Activated CD4-positive, alpha-beta T cell treated with anti-CD3 and anti-CD28 coated beads, Interleukin-2, amount 10 ng/mL, durations not matched to agents 24 days and 14 days (primary cell): ENCODE data around the gene SLC25A19. TPM values are rescaled to one million over a fixed set of nuclear protein-coding genes. Genes with fewer than 3 reads are reported as not detected.
"Not testable (repeated sequence)": the region's sequence is repeated elsewhere in the genome, so short reads cannot be mapped to it uniquely, and the experiment has no call there.

Experiments used
- DNase-seq: peaks from one replicate; pipeline ENCODE4 v3.0.0; 2022
- H3K27ac Mint-ChIP-seq: one replicate; pipeline ENCODE4 v1.8.0; 2022; ENCODE audit warnings: mild to moderate bottlenecking, mixed read lengths
- H3K27me3 Mint-ChIP-seq: one replicate; pipeline ENCODE4 v1.8.0; 2022; ENCODE audit warnings: mixed read lengths
- H3K36me3 Mint-ChIP-seq: one replicate; pipeline ENCODE4 v1.8.0; 2022; ENCODE audit warnings: low read depth, mild to moderate bottlenecking, mixed read lengths
- H3K4me1 Mint-ChIP-seq: one replicate; pipeline ENCODE4 v1.8.0; 2021; ENCODE audit warnings: mixed read lengths
- H3K4me3 Mint-ChIP-seq: one replicate; pipeline ENCODE4 v1.8.0; 2022; ENCODE audit warnings: mild to moderate bottlenecking, moderate library complexity, mixed read lengths
- H3K9me3 Mint-ChIP-seq: one replicate; pipeline ENCODE4 v1.8.0; 2021; ENCODE audit warnings: mixed read lengths
- intact Hi-C: fragments of 100-400 bp; cut with micrococcal nuclease; formaldehyde crosslinking; loops from one replicate; pipeline ENCODE4 v1.15.1; 2023
- total RNA-seq: library from RNA; stranded (reverse); gene quantifications from 2 replicates; pipeline ENCODE4 v1.2.3, GENCODE V29; 2022

The SLC25A19 gene
- total RNA-seq, 1 donor from 2014 or later = 132 TPM

DNA sequence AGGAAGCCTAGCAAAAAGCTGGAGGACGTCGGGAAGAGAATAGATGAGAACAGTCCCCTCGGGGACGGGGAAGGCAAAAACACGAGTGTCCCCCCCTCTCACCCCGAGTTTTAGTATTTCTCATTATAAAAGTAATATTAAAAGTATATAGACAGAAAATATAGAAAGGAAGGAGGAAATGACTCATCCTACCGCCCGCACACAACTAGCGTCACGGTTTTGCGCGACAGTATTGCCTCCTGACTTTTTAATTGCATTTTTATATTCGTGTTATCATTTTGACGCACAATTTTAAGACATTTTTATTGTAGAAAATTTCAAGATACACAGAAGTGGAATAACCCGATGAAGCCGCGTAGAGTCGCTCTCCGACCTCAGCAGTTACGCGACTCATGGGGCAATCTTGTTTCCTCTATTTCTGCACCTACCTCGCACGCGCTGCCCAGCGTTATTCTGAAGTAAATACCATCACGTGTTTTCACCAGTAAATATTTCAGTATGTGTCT is 652 bp upstream of the SLC25A19 start:
- Mint-ChIP-seq H3K27me3 (no peaks in the 10 kb centered on the region), H3K9me3 (no peaks in the 10 kb centered on the region), H3K4me1 (peaks cover 21% of the 10 kb centered on the region), H3K36me3 (peaks cover 30% of the 10 kb centered on the region), H3K4me3 (peak overlapping the region; percentile 100), H3K27ac (peak overlapping the region; percentile 100)
- DNase-seq = peak; percentile 87
- intact Hi-C loops = loop anchor here (1.0 to 10.0 kb wide), 8 partner anchors 7 to 225 kb away; partner anchors contain the start of genes CASKIN2, GGA3, MIF4GD and MRPS7

DNA sequence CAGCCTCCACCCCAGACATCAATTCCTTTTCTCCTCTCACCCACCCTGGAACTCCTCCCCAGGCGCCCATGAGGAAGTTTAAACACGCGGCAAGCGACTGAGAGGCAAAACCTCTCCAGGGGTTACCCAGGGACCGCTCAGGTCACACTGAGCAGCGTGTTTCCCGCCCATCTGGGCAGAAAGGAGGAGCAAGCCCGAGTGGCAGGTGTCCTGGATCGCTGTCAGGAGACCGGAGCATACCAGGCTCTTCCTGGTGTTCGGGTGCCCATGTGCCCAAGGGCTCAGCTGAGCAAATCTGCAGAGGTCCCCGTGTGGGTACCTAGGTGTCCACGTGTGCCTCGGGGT is 491 bp downstream of the SLC25A19 start:
- Mint-ChIP-seq H3K27me3 (no peaks in the 10 kb centered on the region), H3K9me3 (no peaks in the 10 kb centered on the region), H3K4me3 (peak overlapping the region; percentile 100), H3K27ac (peak overlapping the region; percentile 100), H3K36me3 (peaks cover 35% of the 10 kb centered on the region), H3K4me1 (peaks cover 17% of the 10 kb centered on the region)
- DNase-seq = peak; percentile 85
- intact Hi-C loops = loop anchor here (1.0 to 2.0 kb wide), 6 partner anchors 9 to 116 kb away; partner anchors contain the start of genes GGA3, MIF4GD and MRPS7

DNA sequence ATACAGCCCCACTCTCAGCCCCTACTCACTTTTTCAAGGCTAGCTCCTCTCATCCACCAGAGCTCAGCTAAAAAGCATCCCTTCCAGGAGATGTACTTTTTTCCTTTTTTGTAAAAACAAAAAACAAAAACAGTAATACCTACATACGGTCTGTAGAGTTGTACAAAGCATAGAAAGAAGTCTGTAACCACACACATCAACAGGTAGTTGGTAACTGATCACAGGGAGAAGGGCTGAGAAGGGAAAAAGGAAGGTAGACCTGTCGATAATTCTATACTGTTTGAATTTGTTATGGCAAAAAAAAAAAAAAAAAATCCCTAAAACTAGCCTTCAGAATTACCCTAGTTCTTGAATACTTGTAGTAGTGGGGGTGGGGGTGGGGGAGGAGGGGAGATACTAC is 874 bp downstream of the SLC25A19 start:
- H3K4me3 Mint-ChIP-seq = peak overlapping the region; percentile 100
- peak overlapping the region; percentile 100 for H3K27ac Mint-ChIP-seq
- DNase-seq = no peak
- H3K4me1 Mint-ChIP-seq = peaks cover 18% of the 10 kb centered on the region
- H3K27me3 Mint-ChIP-seq = no peaks in the 10 kb centered on the region
- H3K36me3 Mint-ChIP-seq = peaks cover 38% of the 10 kb centered on the region
- H3K9me3 Mint-ChIP-seq = no peaks in the 10 kb centered on the region
- intact Hi-C loops = loop anchor here (2.0 kb wide), 1 partner anchor 34 kb away; no protein-coding TSS in a partner anchor

DNA sequence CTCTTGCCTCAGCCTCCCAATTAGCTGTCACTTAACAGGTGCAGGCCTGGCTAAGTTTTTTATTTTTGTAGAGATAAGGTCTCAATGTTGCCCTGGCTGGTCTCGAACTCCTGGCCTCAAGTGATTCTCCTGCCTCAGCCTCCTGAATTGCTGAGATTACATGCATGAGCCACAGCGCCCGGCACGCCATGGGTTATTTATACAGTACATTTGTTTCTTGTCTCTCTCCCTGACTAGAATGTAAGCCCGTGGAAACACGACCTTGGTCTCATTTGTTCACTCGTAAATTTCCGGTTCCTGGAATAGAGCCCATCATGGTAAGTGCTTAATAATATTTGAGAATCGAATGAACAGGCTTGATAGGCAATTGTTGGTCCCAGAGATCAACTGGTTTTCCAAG is 2.0 kb downstream of the SLC25A19 start:
- Mint-ChIP-seq H3K27ac (no peak overlapping the region), H3K27me3 (no peaks in the 10 kb centered on the region), H3K4me1 (peaks cover 19% of the 10 kb centered on the region), H3K4me3 (peak overlapping the region; percentile 100), H3K36me3 (peaks cover 42% of the 10 kb centered on the region), H3K9me3 (no peaks in the 10 kb centered on the region)
- no peak for DNase-seq
- intact Hi-C loops = no loop called here

DNA sequence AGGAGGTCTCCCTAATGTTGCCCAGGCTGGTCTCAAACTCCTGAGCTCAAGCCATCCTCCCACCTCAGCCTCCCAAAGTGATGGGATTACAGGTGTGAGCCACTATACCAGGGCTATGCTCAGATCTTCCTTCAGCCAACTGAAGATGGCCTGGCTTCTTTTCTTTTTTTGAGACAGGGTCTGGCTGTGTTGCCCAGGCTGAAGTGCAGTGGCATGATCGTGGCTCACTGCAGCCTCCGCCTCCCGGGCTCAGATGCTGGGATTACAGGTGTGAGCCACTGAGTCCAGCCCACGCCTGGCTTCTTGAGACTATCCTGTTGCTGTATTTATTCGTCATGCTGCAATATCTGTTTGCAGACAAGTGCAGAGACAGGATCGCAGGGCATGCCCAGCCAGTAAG is 4.1 kb downstream of the SLC25A19 start:
- H3K27ac Mint-ChIP-seq = no peak overlapping the region
- no peaks in the 10 kb centered on the region for H3K27me3 Mint-ChIP-seq
- H3K4me1 Mint-ChIP-seq = peaks cover 18% of the 10 kb centered on the region
- H3K4me3 Mint-ChIP-seq = no peak overlapping the region
- H3K36me3 Mint-ChIP-seq = peaks cover 48% of the 10 kb centered on the region
- no peaks in the 10 kb centered on the region for H3K9me3 Mint-ChIP-seq
- intact Hi-C loops = no loop called here
- no peak for DNase-seq

DNA sequence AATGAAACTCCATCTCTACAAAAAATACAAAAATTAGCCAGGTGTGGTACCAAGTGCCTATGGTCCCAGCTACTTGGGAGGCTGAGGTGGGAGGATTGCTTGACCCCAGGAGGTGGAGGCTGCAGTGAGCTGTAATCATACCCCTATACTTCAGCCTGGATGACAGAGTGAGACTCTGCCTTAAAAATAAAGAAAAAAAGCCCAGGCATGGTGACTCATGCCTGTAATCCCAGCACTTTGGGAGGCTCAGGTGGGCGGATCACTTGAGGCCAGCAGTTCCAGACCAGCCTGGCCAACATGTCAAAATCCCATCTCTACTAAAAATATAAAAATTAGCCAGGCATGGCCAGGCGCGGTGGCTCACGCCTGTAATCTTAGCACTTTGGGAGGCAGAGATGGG is 9.0 kb downstream of the SLC25A19 start:
- H3K4me1 Mint-ChIP-seq, H3K4me3 Mint-ChIP-seq, H3K27me3 Mint-ChIP-seq, H3K27ac Mint-ChIP-seq, intact Hi-C loops, H3K9me3 Mint-ChIP-seq, DNase-seq: not testable (repeated sequence)
- peaks cover 45% of the 10 kb centered on the region for H3K36me3 Mint-ChIP-seq

DNA sequence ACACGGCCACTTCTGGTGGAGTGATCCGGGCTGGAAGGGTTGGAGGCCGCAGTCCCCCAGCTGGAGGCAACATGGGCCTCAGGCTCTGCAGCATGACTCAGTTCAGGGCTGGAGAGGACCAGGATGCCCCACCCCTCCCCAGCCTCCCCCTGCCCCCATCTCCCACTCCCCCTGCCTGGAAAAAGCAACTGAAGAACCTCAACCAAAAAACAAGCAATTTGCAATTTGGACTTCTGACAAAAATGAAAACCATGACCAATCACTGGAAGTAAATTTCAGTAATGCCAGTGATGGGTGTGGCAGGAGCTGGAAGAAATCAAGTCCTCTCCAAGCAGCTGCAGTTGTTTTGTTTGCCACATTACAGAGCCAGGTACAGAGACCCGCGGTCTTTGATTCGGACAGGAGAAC is 11.6 kb downstream of the SLC25A19 start:
- intact Hi-C loops = no loop called here
- no peak overlapping the region for H3K4me3 Mint-ChIP-seq
- no peaks in the 10 kb centered on the region for H3K9me3 Mint-ChIP-seq
- H3K27me3 Mint-ChIP-seq = no peaks in the 10 kb centered on the region
- H3K4me1 Mint-ChIP-seq = peaks cover 13% of the 10 kb centered on the region
- H3K36me3 Mint-ChIP-seq = peaks cover 49% of the 10 kb centered on the region
- no peak for DNase-seq
- H3K27ac Mint-ChIP-seq = no peak overlapping the region

DNA sequence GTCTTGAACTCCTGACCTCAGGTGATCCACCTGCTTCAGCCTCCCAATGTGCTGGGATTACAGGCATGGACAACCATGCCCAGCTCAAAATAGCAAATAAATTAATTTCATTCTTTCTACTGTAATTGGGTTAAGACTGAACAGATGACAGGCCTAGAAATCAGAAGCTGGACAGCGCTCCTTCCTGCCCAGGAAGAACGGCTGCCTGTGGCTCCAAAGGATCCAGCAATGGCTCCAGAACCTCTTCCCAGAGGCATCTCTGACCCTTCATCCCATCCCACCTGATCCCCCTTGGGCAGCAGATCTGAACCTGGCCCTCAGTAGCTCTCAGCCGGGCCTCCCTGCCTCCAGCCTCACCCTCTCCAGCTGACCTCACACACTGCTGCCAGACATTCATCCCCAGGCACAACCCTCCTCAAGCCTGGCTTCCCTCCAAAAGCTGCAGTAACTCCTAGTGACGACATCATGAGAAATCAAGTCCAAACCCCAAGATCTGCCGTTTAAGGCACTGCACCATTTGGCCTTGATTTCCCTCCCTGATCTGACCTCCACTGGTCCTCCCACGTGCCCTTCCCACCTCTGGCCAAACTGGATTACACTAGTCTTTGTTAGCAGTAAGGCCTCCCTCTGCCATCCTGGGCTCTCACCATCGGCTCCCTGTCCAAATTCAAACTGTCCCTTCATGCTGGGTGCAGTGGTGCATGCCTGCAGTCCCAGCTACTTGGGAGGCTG is 15.1 kb downstream of the SLC25A19 start:
- intact Hi-C loops = no loop called here
- H3K9me3 Mint-ChIP-seq = no peaks in the 10 kb centered on the region
- peaks cover 47% of the 10 kb centered on the region for H3K36me3 Mint-ChIP-seq
- no peaks in the 10 kb centered on the region for H3K27me3 Mint-ChIP-seq
- H3K4me3 Mint-ChIP-seq = peak overlapping the region; percentile 41
- peak overlapping the region; percentile 36 for H3K27ac Mint-ChIP-seq
- DNase-seq = no peak
- peaks cover 28% of the 10 kb centered on the region for H3K4me1 Mint-ChIP-seq

DNA sequence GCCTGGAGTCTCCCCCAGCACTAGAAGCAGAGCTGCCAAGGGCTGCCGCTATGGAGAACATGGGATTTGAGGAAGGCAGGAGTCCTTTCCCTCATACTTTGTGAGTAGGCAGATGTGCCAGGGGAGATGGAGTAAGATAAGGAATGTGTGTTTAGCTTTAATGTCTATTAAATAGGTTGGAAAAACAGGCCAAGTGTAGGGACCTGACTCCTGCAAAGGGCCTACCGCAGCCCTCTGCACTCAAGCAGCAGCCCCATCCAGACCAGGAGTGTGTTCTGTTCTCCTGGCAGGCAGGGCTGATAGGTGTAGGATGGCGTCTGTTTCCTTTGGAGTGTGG is 16.4 kb downstream of the SLC25A19 start:
- peaks cover 42% of the 10 kb centered on the region for H3K36me3 Mint-ChIP-seq

DNA sequence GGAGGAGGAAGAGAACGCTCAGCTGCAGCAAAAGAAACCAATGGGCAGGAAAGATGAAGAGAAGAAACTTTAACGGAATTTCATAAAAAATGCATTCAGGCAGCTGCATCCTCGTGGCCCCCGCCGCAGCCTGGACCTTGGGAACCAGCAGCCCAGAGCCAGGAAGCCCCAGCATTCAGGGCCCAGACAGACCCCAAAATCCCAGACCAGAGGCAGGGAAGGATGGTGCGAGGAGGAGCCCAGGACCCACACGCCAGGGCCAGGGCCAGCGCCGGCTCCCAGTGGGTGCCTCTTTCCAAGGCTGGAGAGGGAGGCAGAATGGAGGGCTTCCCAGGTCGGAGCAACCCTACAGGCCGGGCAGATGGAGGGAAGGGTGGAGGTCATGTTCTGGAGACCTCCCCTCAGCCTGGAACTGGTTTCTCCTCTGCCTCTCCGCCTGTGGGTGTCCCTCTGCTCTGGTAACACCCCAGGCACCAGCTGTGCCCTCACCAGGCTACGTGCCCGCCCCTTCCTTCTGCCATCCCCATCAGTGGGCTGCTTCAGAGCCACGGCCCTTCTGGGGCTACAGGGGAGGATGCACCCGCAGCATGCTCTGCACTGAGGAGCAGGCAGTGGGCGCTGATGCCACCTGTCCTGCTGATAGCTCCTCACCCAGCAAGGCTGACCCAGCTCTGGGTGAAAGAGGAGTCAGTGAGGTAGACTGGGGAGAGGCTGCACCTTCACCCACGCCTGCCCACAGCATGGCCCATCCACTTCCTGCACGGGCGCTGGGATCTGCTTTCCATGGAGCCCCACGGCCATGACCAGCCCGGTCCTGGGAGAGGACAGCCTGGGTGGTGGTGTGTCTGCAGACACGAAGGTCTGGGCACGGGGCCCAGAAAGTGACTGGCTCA is 17.0 kb downstream of the SLC25A19 start:
- Mint-ChIP-seq H3K4me1 (peaks cover 30% of the 10 kb centered on the region), H3K27ac (peak overlapping the region; percentile 87), H3K9me3 (no peaks in the 10 kb centered on the region), H3K36me3 (peaks cover 41% of the 10 kb centered on the region), H3K27me3 (no peaks in the 10 kb centered on the region), H3K4me3 (peak overlapping the region; percentile 89)
- DNase-seq = no peak
- intact Hi-C loops = loop anchor here (1.0 kb wide), 2 partner anchors 17 to 140 kb away; partner anchors contain the start of gene SLC25A19

More for the DNA sequence above, 16.4 kb downstream of the SLC25A19 start:
- Mint-ChIP-seq H3K4me1 (peaks cover 30% of the 10 kb centered on the region), H3K27me3 (no peaks in the 10 kb centered on the region), H3K9me3 (no peaks in the 10 kb centered on the region), H3K27ac (peak overlapping the region; percentile 69), H3K4me3 (peak overlapping the region; percentile 89)
- DNase-seq = no peak
- intact Hi-C loops = no loop called here

DNA sequence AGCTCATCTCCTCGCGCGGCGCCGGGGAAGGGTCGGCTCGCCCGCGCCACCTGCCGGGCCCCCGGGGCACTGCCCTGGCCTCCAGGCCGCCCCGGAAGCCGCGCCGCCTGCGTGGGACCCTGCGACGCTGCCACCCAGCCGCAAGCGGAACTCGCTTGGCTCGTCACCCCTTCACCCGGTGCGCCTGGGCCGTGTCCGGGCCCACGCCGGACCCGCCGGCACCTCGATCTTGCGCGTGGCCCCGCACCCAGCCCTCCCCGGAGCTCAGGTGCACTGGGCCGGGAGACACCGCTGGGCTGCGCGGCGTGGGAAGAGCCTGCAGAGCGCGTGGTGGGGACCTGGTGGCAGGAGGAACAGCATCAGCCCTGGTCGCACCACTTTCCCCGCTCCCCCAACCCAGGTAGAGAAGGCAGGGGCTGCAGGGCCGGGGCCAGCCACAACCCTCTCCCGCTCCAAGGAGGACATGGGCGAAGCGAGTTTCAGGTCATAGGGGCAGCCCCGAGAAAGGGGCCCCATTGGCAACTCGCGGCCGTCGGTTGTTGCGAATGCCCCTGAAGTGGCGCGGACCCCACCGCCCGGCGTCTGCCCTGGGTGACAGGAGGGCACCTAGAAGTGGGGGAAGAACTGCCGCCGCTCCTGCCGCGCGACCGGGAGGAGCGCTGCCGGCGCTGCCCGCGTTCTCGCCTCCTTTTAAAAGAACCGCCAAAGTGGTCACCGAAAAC is 17.8 kb downstream of the SLC25A19 start:
- Mint-ChIP-seq H3K36me3 (peaks cover 45% of the 10 kb centered on the region), H3K9me3 (no peaks in the 10 kb centered on the region), H3K27me3 (no peaks in the 10 kb centered on the region), H3K27ac (peak overlapping the region; percentile 87), H3K4me3 (peak overlapping the region; percentile 89), H3K4me1 (peaks cover 32% of the 10 kb centered on the region)
- DNase-seq = peak; percentile 97
- intact Hi-C loops = loop anchor here (1.0 kb wide), 2 partner anchors 18 to 141 kb away; partner anchors contain the start of gene SLC25A19

DNA sequence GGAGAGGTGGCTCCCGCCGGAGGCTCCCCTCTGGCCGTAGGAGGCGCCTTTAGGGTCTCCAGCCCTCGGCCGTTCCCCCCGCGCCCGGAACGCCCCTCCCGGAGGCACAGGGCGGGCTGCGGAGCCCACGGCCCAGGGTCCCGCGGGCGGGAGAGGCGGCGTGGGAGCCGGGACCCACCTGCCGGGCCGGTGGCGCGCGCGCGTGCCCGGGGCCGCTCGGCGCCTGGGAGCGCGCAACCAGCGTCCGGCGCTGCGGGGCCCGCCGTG is 18.3 kb downstream of the SLC25A19 start, which contains the start of gene MIF4GD:
Gene MIF4GD, minus strand, starts transcription at position 266 of the 267 bp plus-strand sequence. CDS start 1,036 bp downstream, outside the sequence.
- Mint-ChIP-seq H3K9me3 (no peaks in the 10 kb centered on the region), H3K36me3 (peaks cover 46% of the 10 kb centered on the region), H3K27ac (peak within 1 kb of the TSS; percentile 90), H3K4me3 (peak within 1 kb of the TSS; percentile 89), H3K4me1 (peaks cover 32% of the 10 kb centered on the region), H3K27me3 (no peaks in the 10 kb centered on the region)
- intact Hi-C loops = loop anchor here (1.0 kb wide), 4 partner anchors 10 to 141 kb away; partner anchors contain the start of genes GGA3, GRB2, MRPS7 and SLC25A19
- no peak for DNase-seq

DNA sequence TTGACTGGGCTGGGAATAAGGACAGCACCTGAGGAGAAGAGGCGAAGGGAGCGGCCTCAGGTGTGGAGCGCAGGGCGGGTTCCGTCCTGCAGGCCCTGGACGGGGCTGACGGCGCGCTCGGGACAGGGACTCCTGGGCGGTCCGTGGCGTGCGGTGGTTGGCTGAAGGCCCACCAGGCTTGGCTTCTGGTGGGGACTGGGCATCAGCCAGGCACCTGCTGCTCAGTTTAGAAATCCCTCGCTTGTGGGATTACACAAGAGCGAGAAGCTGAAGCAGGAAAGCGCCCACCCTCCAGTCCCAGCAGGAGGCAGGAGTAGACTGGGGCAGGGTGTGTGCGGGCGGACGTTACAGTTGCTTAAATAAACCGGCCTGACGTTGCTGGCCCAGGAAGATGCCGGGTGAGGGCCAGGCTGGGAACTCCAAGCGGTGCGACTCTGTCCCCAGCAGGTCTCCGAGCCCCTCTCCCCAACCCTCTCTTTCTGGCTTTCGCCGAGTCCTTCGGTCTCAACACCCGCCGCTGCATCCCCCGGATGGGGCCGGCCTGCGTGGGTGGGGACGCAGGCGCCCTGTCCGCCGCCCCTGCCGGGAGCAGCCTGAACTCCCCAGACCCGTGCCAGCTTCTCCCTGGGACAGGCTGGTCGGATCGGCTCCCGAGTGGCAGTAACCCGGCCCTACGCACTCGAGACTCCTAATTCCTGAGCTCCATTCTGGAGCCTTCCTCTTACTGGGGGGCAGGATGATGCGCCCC is 18.8 kb downstream of the SLC25A19 start:
- H3K27me3 Mint-ChIP-seq = no peaks in the 10 kb centered on the region
- peaks cover 48% of the 10 kb centered on the region for H3K36me3 Mint-ChIP-seq
- peak overlapping the region; percentile 90 for H3K27ac Mint-ChIP-seq
- peaks cover 32% of the 10 kb centered on the region for H3K4me1 Mint-ChIP-seq
- peak overlapping the region; percentile 87 for H3K4me3 Mint-ChIP-seq
- no peaks in the 10 kb centered on the region for H3K9me3 Mint-ChIP-seq
- intact Hi-C loops = loop anchor here (1.0 kb wide), 2 partner anchors 9 to 135 kb away; partner anchors contain the start of genes GGA3, GRB2 and MRPS7
- DNase-seq = peak; percentile 89
